A673 (cell line): Measurements from ENCODE around the gene DACT2. TPM values are rescaled to one million over a fixed set of nuclear protein-coding genes. Genes with fewer than 3 reads are reported as not detected.

ENCODE experiments used
- BruUV-seq: library from RNA; stranded (reverse); fragments of 400-500 nt; replicated peaks from 2 replicates; lab custom pipeline; 2021; lab: Mats Ljungman, UMichigan
- CTCF ChIA-PET: fragments of 300-600 bp; sonication (Branson Sonifier 250); formaldehyde crosslinking; loops from one replicate; lab custom pipeline; 2022; ENCODE audit warnings: antibody characterized with exemption; lab: Charles Lee
- POLR2A ChIA-PET: fragments of 300-600 bp; sonication (Branson Sonifier 250); formaldehyde crosslinking; loops from one replicate; lab custom pipeline; 2022; ENCODE audit warnings: antibody characterized with exemption; ENCODE audit not compliant: low non-redundant PET; lab: Charles Lee
- DNase-seq: peaks from one replicate; pipeline ENCODE4 v3.0.0-alpha.2; 2015; ENCODE audit warnings: low spot score
- H3K27ac ChIP-seq: fragments of 200-600 bp; sonication (generic); 2 replicates; pipeline ENCODE4 v1.5.1; 2016; ENCODE audit warnings: mixed run types, low read depth, mild to moderate bottlenecking, mixed read lengths, antibody characterized with exemption, low read length; ENCODE audit not compliant: poor library complexity, severe bottlenecking
- H3K27me3 ChIP-seq: fragments of 200-600 bp; sonication (generic); replicated peaks from 2 replicates; pipeline ENCODE4 v1.6.1; 2017; ENCODE audit warnings: mixed run types, low read depth, mild to moderate bottlenecking, mixed read lengths, antibody characterized with exemption, low read length; ENCODE audit not compliant: insufficient read depth, poor library complexity
- H3K36me3 ChIP-seq: fragments of 200-600 bp; sonication (generic); 2 replicates; pipeline ENCODE4 v1.6.1; 2016; ENCODE audit warnings: mixed run types, mild to moderate bottlenecking, mixed read lengths, antibody characterized with exemption, low read length; ENCODE audit not compliant: insufficient read depth, poor library complexity, severe bottlenecking
- H3K4me1 ChIP-seq: fragments of 200-600 bp; sonication (generic); 2 replicates; pipeline ENCODE4 v1.6.1; 2017; ENCODE audit warnings: mixed run types, mild to moderate bottlenecking, mixed read lengths, antibody characterized with exemption, low read length; ENCODE audit not compliant: insufficient read depth, poor library complexity, severe bottlenecking
- H3K4me3 ChIP-seq: fragments of 200-600 bp; sonication (generic); 2 replicates; pipeline ENCODE4 v1.5.1; 2016; ENCODE audit warnings: low read depth, mixed run types, mild to moderate bottlenecking, mixed read lengths, low read length; ENCODE audit not compliant: poor library complexity, severe bottlenecking
- H3K9me3 ChIP-seq: fragments of 200-600 bp; sonication (generic); 2 replicates; pipeline ENCODE4 v1.6.1; 2016; ENCODE audit warnings: mixed run types, low read depth, mild to moderate bottlenecking, mixed read lengths, antibody characterized with exemption, low read length; ENCODE audit not compliant: poor library complexity, severe bottlenecking
- CTCF ChIP-seq: fragments of 300-800, 200-600 bp; sonication (generic); conservative IDR thresholded peaks from 2 replicates; pipeline ENCODE4 v1.5.1; 2017; ENCODE audit warnings: low read depth, mild to moderate bottlenecking, antibody characterized with exemption, low read length, moderate library complexity, mixed read lengths
- EZH2 ChIP-seq: fragments of 200-600 bp; sonication (generic); IDR thresholded peaks from 2 replicates; pipeline ENCODE4 v1.6.1; 2017; ENCODE audit warnings: borderline replicate concordance, low read depth, mild to moderate bottlenecking, mixed read lengths, antibody characterized with exemption, low read length; ENCODE audit not compliant: poor library complexity, severe bottlenecking
- intact Hi-C: fragments of 100-400 bp; cut with micrococcal nuclease; formaldehyde crosslinking; loops from one replicate; pipeline ENCODE4 v1.10.0; 2022; ENCODE audit not compliant: unreplicated experiment
- total RNA-seq: library from RNA; stranded (reverse); gene quantifications from 2 replicates; pipeline ENCODE4 v1.2.3, GENCODE V29; 2021

Gene DACT2
- total RNA-seq, 1 experiment from 2014 or later, result 18.7 TPM

GRCh38 chr6:168293636-168294530 lies 25.7 kb downstream of the DACT2 start:
- intact Hi-C loops, result no loop called here
- BruUV-seq, result no TSS peak
- Histone ChIP-seq H3K27ac (no peak overlapping the region), H3K36me3 (no peaks in the 10 kb centered on the region), H3K9me3 (no peaks in the 10 kb centered on the region), H3K27me3 (no peaks in the 10 kb centered on the region), H3K4me1 (peaks cover 7% of the 10 kb centered on the region), H3K4me3 (no peak overlapping the region)
- no peak for DNase-seq
- ChIA-PET POLR2A (no interaction called here), CTCF (no interaction called here)
- no peak for TF ChIP-seq EZH2
- no peak for TF ChIP-seq CTCF

DNA sequence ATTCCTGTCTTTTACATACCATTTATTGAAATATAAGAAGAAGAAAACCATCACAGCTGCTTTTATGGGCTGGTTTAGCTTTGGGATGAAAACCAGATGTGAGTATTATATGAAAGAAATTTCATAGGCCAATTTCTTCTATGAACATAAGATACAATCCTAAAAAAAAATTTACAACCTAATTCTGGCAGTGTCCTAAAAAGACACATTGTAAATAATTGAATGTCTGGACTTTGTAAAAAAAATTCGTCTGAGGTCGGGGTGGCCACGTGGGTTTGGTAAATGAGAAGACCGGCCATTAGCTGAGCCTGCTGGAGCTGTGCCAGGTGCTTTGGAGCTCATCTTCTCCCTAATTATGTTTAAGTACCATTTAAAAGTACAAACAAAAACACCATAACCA lies 26.8 kb downstream of the DACT2 start:
- ChIA-PET POLR2A (no interaction called here), CTCF (no interaction called here)
- intact Hi-C loops, result no loop called here
- TF ChIP-seq CTCF, result no peak
- DNase-seq, result no peak
- Histone ChIP-seq H3K27me3 (no peaks in the 10 kb centered on the region), H3K27ac (no peak overlapping the region), H3K4me3 (no peak overlapping the region), H3K9me3 (no peaks in the 10 kb centered on the region), H3K36me3 (no peaks in the 10 kb centered on the region), H3K4me1 (peaks cover 7% of the 10 kb centered on the region)
- BruUV-seq, result no TSS peak

GRCh38 chr6:168291450-168291849 lies 28.1 kb downstream of the DACT2 start:
- CTCF ChIA-PET, result no interaction called here
- intact Hi-C loops, result no loop called here
- no peaks in the 10 kb centered on the region for H3K27me3 ChIP-seq
- POLR2A ChIA-PET, result no interaction called here
- H3K27ac ChIP-seq, result no peak overlapping the region
- no peaks in the 10 kb centered on the region for H3K9me3 ChIP-seq
- H3K4me1 ChIP-seq, result peaks cover 7% of the 10 kb centered on the region
- no peaks in the 10 kb centered on the region for H3K36me3 ChIP-seq
- no peak overlapping the region for H3K4me3 ChIP-seq
- no peak for DNase-seq
- BruUV-seq, result no TSS peak
- TF ChIP-seq CTCF (no peak), EZH2 (no peak)
